22Rv1 (cell line): ENCODE results near the gene CD84.

ENCODE experiments used
- ZFX ChIP-seq: fragments of 450-650 bp; IDR thresholded peaks from 2 replicates; pipeline ENCODE4 v1.6.1; 2017; ENCODE audit warnings: antibody characterized with exemption, borderline replicate concordance
- TF ChIP-seq, protein P1 (sequence below): fragments of 450-650 bp; IDR thresholded peaks from 2 replicates; pipeline ENCODE4 v1.5.1; 2017; ENCODE audit warnings: mild to moderate bottlenecking

DNA sequence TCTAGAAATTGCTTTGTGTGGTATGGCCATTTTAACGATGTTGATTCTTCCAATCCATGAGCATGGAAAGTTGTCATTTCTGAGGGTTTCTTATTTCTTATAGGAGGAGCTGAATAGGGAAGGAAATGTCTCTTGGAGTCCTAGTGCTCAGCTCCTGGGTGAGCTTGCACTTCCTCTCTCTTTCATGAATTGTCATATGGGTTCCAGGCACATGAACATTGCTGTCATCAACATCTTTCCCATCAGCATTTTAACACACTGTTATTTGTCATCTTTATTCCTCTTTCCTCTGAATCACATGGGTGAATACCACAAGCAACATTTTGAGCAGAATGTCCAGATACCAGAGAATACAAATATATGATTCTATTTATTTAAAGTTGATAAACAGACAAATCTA, 79.7 kb downstream of the CD84 start:
- TF ChIP-seq, protein P1, sequence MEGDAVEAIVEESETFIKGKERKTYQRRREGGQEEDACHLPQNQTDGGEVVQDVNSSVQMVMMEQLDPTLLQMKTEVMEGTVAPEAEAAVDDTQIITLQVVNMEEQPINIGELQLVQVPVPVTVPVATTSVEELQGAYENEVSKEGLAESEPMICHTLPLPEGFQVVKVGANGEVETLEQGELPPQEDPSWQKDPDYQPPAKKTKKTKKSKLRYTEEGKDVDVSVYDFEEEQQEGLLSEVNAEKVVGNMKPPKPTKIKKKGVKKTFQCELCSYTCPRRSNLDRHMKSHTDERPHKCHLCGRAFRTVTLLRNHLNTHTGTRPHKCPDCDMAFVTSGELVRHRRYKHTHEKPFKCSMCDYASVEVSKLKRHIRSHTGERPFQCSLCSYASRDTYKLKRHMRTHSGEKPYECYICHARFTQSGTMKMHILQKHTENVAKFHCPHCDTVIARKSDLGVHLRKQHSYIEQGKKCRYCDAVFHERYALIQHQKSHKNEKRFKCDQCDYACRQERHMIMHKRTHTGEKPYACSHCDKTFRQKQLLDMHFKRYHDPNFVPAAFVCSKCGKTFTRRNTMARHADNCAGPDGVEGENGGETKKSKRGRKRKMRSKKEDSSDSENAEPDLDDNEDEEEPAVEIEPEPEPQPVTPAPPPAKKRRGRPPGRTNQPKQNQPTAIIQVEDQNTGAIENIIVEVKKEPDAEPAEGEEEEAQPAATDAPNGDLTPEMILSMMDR = no peak
- TF ChIP-seq ZFX = no peak
